ENCODE measurements around the gene TLCD5. TPM values are rescaled to one million over a fixed set of nuclear protein-coding genes. Genes with fewer than 3 reads are reported as not detected.

TLCD5 gene
- total RNA-seq (2014; rRNA removed; shearing (Covaris generic)), result 0.38 and 0.44 TPM in 2 replicates

GRCh38 chr11:120324932-120325810 is at the start of gene TLCD5:
TLCD5 (plus strand) TSS chr11:120325299; CDS start chr11:120327442, 2,143 bp downstream.
- no peak for DNase-seq (ENCODE audit: low spot score)

GRCh38 chr11:120279502-120279901 is 45.6 kb upstream of the TLCD5 start:
- DNase-seq (ENCODE audit: low spot score), result no peak

DNA sequence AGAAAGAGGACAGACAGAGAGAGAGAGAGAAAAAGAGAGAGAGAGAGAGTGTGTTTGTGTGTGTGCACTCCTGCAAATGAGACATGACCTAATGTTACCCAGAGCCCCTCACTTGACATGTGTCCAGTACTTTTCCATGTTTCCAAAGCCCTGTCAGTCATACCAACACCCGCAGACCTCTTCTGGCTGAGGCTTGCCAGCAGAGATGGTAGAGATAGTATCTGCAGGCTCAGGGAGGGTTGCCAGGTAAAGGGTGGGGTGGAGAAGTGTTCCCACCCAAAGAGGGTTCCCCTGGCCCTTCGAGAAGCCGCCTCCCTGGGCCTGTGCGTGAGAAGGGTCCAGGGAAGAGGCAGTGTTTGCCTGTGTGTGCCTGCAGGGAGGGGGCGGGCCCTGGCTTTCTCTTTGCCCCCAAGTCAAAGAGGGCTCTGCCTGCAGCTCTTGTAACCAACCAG is 44.5 kb upstream of the TLCD5 start:
- peak; percentile 49 for DNase-seq (ENCODE audit: low spot score)

GRCh38 chr11:120281143-120281795 is 43.8 kb upstream of the TLCD5 start:
- DNase-seq (ENCODE audit: low spot score), result no peak

GRCh38 chr11:120283124-120283523 is 42.0 kb upstream of the TLCD5 start:
- DNase-seq (ENCODE audit: low spot score), result no peak

- no peak for DNase-seq (ENCODE audit: low spot score)
Observed at GRCh38 chr11:120284272-120284671, 40.8 kb upstream of the TLCD5 start.

DNA sequence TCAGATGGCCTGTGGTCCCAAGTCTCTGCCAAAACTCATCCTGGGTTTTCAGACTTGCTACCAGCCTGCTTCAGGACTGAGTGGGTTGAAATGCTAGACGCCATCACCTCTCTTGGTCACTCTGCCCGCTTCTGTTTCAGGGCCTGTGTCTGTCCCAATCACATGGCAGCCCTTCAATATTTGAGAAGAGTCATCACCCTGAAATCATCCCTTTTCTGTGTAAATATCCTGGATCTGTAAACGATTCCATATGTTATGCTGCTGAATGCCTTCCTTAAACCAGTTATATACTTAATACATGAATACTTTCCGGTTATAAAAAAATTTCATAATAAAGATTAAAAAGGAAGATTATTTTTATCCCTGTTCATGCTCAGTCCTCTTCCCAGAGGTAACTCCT is 39.8 kb upstream of the TLCD5 start:
- DNase-seq (ENCODE audit: low spot score), result no peak

- DNase-seq (ENCODE audit: low spot score), result no peak
Observed at GRCh38 chr11:120288021-120288420, 37.1 kb upstream of the TLCD5 start.

DNA sequence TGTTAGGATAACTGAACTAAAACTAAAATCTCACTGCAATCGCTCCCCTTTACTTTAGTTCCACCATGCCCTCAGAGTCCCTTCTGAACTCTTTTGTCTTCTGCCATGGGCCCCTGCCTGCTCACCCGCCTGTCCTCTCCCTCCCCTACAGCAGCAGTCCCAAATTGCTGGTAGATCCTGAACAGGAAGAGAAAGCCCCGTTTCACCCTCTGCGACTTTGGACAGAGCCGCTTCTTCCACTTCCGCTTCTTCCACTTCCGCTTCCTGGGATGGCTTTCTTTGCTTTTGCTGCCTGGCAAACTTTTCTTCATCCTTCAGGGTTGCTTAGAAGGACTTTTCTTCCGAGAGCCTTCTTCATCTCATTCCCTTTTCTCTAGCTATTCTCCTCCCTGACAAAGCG is 35.7 kb upstream of the TLCD5 start:
- no peak for DNase-seq (ENCODE audit: low spot score)

DNA sequence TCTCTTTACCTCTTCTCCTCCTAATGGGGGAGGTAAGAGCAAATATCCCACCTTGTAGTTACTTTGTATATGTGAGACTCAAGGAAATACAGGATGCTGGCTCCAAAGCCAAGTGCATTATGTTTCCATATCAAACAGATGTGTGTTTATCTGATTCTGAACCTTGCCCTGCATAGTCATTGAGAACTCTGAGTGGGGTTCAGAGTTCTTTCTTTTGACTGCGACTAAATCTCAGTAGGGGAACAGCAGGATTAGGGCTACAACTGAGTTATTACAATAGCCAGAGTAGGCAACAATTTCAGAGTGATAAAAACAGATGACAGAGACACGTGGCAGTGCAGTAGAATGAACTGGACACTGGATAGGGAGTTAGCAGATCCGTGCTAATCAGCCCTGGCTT is 34.1 kb upstream of the TLCD5 start:
- peak; percentile 26 for DNase-seq (ENCODE audit: low spot score)

GRCh38 chr11:120293038-120293800 is 31.9 kb upstream of the TLCD5 start:
- no peak for DNase-seq (ENCODE audit: low spot score)

- DNase-seq (ENCODE audit: low spot score), result peak; percentile 64
Observed at GRCh38 chr11:120294096-120294495, 31.0 kb upstream of the TLCD5 start.

GRCh38 chr11:120295099-120295498 is 30.0 kb upstream of the TLCD5 start:
- DNase-seq (ENCODE audit: low spot score), result peak; percentile 54

GRCh38 chr11:120296554-120296953 is 28.5 kb upstream of the TLCD5 start:
- no peak for DNase-seq (ENCODE audit: low spot score)

DNA sequence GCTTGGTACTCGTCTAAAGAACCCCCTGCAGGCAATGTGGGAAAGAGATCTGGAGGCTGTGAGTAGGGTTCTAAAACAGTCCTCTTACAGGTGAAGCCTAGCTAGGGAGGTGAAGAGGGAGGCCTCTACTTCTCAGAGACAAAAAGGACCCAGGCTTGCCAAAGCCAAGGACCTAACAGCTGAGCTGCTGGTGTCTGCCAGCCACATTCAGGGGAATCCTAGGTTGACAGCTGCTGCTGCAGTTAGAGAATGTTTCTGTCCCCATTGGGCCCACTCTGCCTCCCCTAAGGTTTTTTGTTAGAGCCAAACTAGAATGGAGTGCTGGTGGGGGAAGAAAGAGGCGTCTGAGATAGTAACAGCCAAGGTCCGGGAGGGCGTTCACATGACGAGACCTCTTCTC is 26.6 kb upstream of the TLCD5 start:
- DNase-seq (ENCODE audit: low spot score), result no peak

DNA sequence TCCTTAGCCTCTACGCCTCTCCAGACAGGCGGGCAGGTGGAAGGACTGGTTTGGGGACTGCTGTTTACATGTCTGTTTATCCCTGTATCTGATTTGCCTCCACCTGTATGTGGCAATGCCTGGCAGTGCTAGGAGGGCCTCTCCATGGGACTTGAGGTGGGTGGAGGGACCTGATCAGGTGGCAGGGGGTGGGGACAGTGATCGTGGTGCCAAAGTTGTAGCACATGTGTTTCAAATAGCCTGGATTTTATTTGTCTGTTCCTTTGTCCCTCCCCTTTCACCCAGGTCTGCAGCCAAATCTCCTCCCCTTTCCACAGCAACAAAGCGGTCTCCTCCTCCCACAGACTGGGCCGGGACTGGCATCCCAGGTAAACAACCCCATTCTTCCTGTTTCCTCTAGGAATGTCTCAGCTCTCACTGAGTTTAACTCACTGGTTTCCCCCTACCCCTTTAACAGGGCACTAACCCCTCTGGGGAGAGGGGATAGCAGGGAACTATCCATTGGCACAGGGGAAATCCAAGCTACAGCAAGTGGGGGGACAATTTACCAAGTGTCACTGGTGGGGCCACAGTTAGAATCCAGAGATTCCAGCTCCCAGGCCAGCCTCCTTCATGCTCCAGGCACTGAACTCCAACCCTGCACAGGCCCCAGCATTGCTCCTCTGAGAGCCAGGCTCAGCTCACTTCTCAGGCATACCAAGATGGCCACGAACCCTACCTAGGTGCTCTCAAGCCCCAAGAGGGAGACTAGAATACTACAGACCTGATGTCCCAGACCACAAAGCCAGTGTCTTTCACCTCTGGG is 22.9 kb upstream of the TLCD5 start:
- DNase-seq (ENCODE audit: low spot score), result peak; percentile 95

DNA sequence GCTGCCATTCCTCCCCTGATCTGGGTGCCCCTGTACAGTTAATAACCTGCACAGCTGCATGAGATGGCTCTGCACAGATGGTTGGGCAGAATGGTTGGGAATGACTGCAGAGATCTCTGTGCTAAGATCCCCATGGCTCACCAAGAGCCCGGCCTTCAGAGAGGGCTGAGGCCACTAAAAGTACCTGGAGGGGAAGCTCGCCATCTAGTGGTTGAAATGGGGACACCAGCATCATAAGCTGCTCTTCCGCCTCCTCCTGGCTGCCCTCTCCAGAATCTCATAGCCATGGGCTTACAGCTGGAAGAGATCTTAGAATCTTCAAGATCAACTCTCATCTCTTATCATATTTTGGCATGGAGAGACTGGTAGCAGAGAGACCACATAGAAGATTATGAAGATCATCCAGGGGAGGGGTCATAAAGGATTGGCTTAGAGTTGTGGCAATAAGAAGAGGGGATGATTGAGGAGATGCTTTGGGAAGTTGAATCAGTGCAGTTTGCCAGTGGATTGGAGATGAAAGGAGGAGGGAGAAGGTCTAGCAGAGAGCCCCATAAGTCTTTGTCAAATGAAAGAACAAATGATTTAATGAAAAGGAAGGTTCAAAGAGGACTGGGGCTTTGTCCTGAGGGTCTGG is 22.0 kb upstream of the TLCD5 start:
- peak; percentile 98 for DNase-seq (ENCODE audit: low spot score)

- DNase-seq (ENCODE audit: low spot score), result peak; percentile 83
Observed at GRCh38 chr11:120304526-120304925, 20.6 kb upstream of the TLCD5 start.

DNA sequence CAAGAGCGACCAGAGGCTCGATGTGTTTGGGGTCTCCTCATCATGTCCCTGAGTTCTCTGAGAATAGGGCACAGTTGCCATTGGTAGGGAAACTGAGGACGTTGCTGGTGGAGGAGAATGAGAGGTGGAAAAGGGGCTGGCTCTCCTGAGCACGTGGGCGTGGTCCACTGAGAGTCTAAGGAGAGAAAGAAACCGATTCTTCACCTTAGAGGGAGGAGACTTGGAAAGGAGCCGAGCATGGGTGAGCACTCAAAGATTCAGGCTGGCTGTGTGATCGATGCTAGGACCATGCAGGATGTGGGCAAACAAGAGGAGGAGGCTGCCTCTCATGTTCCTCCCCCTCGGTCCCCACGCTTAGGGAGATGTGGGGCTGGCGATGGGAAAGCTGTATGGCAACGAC is 19.8 kb upstream of the TLCD5 start:
- peak; percentile 71 for DNase-seq (ENCODE audit: low spot score)

DNA sequence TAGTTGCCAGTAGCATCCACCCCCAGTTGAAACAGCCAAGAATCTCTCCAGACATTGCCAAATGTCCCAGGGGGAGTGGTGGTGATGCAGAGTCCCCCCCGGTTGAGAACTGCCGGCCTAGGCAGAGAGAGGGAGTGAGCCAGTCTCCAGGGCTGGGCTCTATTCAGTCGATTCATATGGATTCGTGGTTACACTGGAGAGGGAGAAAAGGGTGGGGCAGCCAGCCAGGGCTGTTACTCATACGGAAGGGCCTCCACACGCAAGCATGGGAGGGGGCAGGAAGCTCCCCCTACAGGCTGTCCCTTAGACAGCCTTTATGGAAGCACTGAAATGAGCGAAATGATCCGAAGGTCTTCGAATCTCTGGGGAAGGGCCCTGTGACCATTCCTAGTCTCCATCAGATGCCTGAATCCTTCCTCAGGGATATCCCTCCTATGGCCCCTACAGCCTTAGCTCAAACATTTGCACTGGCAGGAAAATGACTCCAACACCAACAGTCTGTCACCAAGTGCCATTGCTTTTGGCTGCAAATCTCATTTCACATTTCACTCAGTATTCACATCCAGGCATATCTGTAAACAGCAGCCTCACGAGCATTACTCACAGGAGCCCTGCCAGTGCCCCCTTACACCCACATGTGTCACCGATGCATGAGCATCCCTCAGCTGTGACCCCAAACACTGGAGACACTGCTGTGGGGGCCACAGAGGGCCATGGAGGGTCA is 18.4 kb upstream of the TLCD5 start:
- DNase-seq (ENCODE audit: low spot score), result peak; percentile 77

Measured in HT-29 (cell line).